ENCODE results near the gene TTLL3. TPM values are rescaled to one million over a fixed set of nuclear protein-coding genes. Genes with fewer than 3 reads are reported as not detected.
A peak's percentile ranks its signal among the peaks of the same experiment; 100 is the strongest.

Gene TTLL3
- total and polyA plus RNA-seq, 2 of the 8 experiments (the other 6 are each of a cell fraction or from before 2014, with no cell fraction given) = 5.9 to 8.9 TPM

DNA sequence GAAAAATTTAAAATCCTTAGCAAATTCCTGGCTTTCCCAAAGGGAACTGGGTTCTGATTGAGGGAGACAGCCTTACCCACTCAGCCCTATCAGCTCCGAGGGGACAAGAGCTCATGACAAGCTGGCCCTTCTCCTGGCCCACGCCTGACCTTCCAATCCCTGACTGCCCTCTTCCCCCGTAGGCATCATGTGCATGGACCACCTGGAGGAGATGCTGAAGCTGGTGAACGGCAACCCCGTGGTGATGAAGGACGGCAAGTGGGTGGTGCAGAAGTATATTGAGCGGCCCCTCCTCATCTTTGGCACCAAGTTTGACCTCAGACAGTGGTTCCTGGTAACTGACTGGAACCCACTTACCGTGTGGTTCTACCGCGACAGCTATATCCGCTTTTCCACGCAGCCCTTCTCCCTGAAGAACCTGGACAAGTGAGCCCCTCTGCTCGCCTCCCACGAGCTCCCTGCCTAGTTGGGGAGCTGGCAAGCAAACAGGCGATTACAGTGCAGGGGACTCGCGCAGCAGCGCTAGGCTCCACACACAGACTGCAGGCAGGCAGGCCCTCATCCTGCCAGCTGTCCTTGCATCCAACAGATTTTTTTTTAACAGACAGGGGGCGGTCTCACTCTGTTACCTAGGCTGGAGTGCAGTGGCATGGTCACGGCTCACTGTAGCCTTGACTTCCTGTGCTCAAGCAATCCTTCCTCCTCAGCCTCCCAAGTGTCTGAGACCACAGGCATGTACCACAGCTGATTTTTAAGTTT is 16.9 kb downstream of the TTLL3 start:
- Histone ChIP-seq H2BK20ac (ENCODE audit: low read length) (no peak overlapping the region), H2BK120ac (replicated peaks; ENCODE audit: low read depth, low read length) (no peak overlapping the region), H3K4ac (replicated peaks; ENCODE audit: insufficient read length, low read depth, low read length) (no peak overlapping the region), H2BK12ac (ENCODE audit: low read depth, low read length) (no peak overlapping the region; the same call in 1 of the 2 replicates), H4K20me1 (replicated peaks in 1 of 2; ENCODE audit: control insufficient read depth in 1 of 2, insufficient read depth in 2 of 2, low read length in 2 of 2) (no peaks in the 10 kb centered on the region), H3K79me1 (ENCODE audit: low read depth, low read length) (no peaks in the 10 kb centered on the region), H2BK15ac (ENCODE audit: low read length) (no peak overlapping the region), H2AK5ac (ENCODE audit: low read depth, low read length) (no peak overlapping the region), H2BK5ac (ENCODE audit: low read depth, low read length) (peak overlapping the region; percentile 26; the same call in 1 of the 2 replicates), H3K79me2 (ENCODE audit: control insufficient read depth in 1 of 2, insufficient read depth in 2 of 2, low read length in 2 of 2) (no peaks in the 10 kb centered on the region), H4K91ac (replicated peaks; ENCODE audit: insufficient read length, low read length) (no peak overlapping the region), H4K5ac (ENCODE audit: insufficient read length, low read depth, low read length) (no peak overlapping the region), H3K27ac (ENCODE audit: low read depth, low read length) (no peak overlapping the region), H3K9ac (replicated peaks in 1 of 4; ENCODE audit: extremely low read depth in 1 of 4, low read depth in 3 of 4, low read length in 3 of 4) (no peak overlapping the region), H3K14ac (ENCODE audit: insufficient read length) (no peak overlapping the region), H3K23ac (ENCODE audit: insufficient read length) (no peak overlapping the region), H3K36me3 (ENCODE audit: control insufficient read depth in 2 of 4, insufficient read depth in 4 of 4, low read length in 3 of 4) (no peaks in the 10 kb centered on the region), H3K56ac (replicated peaks; ENCODE audit: insufficient read length, low read depth, low read length) (no peak overlapping the region), H3K23me2 (ENCODE audit: low read depth, low read length) (no peaks in the 10 kb centered on the region), H3K9me3 (ENCODE audit: insufficient read depth in 2 of 2, low read depth in 1 of 2, low read length in 1 of 2) (no peaks in the 10 kb centered on the region), H3K18ac (ENCODE audit: extremely low read depth, low read length) (no peak overlapping the region), H3K27me3 (replicated peaks in 1 of 4; ENCODE audit: control insufficient read depth in 3 of 4, extremely low read depth in 1 of 4, insufficient read depth in 3 of 4, low read length in 3 of 4) (no peaks in the 10 kb centered on the region; a peak in 1 of 7 replicates), H3K4me1 (replicated peaks in 1 of 4; ENCODE audit: control insufficient read depth in 3 of 4, insufficient read depth in 4 of 4, low read length in 3 of 4) (peaks cover 0 to 5% (median 2%) of the 10 kb centered on the region in 4 experiments; a peak in 2 of 7 replicates), H4K8ac (ENCODE audit: extremely low read depth, insufficient read depth, low read length) (no peak overlapping the region), H3K4me3 (ENCODE audit: extremely low read depth in 1 of 4, insufficient read depth in 2 of 4, low read depth in 3 of 4, low read length in 4 of 4) (no peak overlapping the region), H3K4me2 (ENCODE audit: insufficient read depth in 1 of 2, low read depth in 2 of 2, low read length in 2 of 2) (no peak overlapping the region), H2AFZ (ENCODE audit: low read length) (no peak overlapping the region)
- TF ChIP-seq, protein P1, sequence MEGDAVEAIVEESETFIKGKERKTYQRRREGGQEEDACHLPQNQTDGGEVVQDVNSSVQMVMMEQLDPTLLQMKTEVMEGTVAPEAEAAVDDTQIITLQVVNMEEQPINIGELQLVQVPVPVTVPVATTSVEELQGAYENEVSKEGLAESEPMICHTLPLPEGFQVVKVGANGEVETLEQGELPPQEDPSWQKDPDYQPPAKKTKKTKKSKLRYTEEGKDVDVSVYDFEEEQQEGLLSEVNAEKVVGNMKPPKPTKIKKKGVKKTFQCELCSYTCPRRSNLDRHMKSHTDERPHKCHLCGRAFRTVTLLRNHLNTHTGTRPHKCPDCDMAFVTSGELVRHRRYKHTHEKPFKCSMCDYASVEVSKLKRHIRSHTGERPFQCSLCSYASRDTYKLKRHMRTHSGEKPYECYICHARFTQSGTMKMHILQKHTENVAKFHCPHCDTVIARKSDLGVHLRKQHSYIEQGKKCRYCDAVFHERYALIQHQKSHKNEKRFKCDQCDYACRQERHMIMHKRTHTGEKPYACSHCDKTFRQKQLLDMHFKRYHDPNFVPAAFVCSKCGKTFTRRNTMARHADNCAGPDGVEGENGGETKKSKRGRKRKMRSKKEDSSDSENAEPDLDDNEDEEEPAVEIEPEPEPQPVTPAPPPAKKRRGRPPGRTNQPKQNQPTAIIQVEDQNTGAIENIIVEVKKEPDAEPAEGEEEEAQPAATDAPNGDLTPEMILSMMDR (IDR thresholded peaks at IDR 0.05; ENCODE audit: control extremely low read depth in 1 of 3, insufficient read depth in 1 of 3, low read depth in 1 of 3, low read length in 3 of 3) = peak; percentile 55 to 72 (median 72)
- TF ChIP-seq, protein P2, sequence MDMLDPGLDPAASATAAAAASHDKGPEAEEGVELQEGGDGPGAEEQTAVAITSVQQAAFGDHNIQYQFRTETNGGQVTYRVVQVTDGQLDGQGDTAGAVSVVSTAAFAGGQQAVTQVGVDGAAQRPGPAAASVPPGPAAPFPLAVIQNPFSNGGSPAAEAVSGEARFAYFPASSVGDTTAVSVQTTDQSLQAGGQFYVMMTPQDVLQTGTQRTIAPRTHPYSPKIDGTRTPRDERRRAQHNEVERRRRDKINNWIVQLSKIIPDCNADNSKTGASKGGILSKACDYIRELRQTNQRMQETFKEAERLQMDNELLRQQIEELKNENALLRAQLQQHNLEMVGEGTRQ (IDR thresholded peaks at IDR 0.05; ENCODE audit: low read length) = peak; percentile 28; the same call in 1 of the 2 replicates
- TF ChIP-seq POLR2AphosphoS5 (IDR thresholded peaks at IDR 0.05; ENCODE audit: low read depth, low read length) (0 out of 2 replicates have a peak, but pooled peaks have one; percentile 22), RAD21 (IDR thresholded peaks at IDR 0.05 in 1 of 2, conservative IDR thresholded peaks at IDR 0.05 in 1 of 2; ENCODE audit: low read depth in 2 of 2, low read length in 2 of 2) (peak; percentile 67 to 76), RNF2 (IDR thresholded peaks at IDR 0.05; ENCODE audit: borderline replicate concordance, low read depth, low read length, missing control alignments, poor library complexity, severe bottlenecking) (no peak)
- POLR2A ChIA-PET (ENCODE audit: partially characterized antibody) = interaction anchor here (1.3 to 1.8 kb wide), 4 partner anchors 9 to 128 kb away, joined by 3 to 10 read pairs (median 4); no protein-coding TSS in a partner anchor
- 78% methylated on average over 20 of the region's 20 CpGs; no CpG with 5 or more reads in 1 of the 2 experiments for WGBS, 2 experiments (ENCODE audit: extremely low coverage in 1 of 2, insufficient coverage in 1 of 2, insufficient read length in 1 of 2, insufficient replicate concordance in 2 of 2, low coverage in 1 of 2, low lambda C conversion rate in 2 of 2, missing lambda C conversion rate in 1 of 2)
- CTCF ChIA-PET (ENCODE audit: partially characterized antibody) = interaction anchor here (0.6 to 7.9 kb wide), 30 partner anchors 12 to 365 kb away, joined by 3 to 74 read pairs (median 4); partner anchors contain the start of genes IL17RE and PRRT3
- no peak for FAIRE-seq
- DNase-seq (ENCODE audit: low read depth in 1 of 2, low spot score in 2 of 2) = peak in 1 of 2 experiments; percentile 74

All from H1 (cell line).